GM19238 (cell line): ENCODE data around the gene SUMO4.

Source experiments
- DNase-seq: peaks from one replicate; pipeline ENCODE4 v3.0.0; 2011; ENCODE audit warnings: low spot score; ENCODE audit not compliant: insufficient read length

The SUMO4 gene

GRCh38 chr6:149389509-149390297, 10.4 kb upstream of the SUMO4 start:
- no peak for DNase-seq

DNA sequence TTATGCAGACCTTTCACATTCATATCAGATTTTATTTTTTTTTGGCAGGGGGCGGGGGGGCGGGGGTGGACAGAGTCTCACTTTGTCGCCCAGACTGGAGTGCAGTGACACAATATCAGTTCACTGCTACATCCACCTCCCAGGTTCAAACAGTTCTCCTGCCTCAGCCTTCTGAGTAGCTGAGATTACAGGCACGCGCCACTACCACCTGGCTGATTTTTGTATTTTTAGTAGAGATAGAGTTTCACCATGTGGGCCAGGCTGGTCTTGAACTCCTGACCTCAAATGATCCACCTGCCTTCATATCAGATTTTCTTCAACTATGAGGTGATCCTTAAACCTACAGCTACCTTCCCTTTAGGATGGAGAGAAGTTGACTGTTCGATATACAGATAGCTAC, 8.0 kb upstream of the SUMO4 start:
- no peak for DNase-seq

DNA sequence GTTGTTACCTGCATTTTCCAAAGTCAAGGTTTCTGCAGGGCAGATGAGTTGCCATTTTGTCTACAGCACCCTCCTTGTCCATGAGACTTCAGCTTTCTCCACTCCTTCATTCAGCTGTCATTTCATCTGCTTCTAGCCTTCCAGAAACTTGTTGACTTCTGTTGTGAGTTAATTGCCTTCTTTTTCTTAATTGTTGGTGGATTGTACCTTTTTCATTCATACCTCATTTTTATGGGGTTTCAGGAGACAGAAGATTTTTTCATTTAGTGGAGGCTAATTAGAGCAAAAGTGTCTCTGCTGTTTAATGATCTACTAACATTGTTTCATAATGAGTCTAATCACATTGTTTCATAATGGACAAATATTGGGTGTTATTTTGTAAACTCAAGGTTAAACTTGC, 7.5 kb upstream of the SUMO4 start:
- DNase-seq: no peak

GRCh38 chr6:149393002-149393679, 6.9 kb upstream of the SUMO4 start:
- no peak for DNase-seq

- no peak for DNase-seq
Measured at GRCh38 chr6:149395185-149395584, 4.9 kb upstream of the SUMO4 start.

GRCh38 chr6:149397384-149397783, 2.7 kb upstream of the SUMO4 start:
- no peak for DNase-seq

DNA sequence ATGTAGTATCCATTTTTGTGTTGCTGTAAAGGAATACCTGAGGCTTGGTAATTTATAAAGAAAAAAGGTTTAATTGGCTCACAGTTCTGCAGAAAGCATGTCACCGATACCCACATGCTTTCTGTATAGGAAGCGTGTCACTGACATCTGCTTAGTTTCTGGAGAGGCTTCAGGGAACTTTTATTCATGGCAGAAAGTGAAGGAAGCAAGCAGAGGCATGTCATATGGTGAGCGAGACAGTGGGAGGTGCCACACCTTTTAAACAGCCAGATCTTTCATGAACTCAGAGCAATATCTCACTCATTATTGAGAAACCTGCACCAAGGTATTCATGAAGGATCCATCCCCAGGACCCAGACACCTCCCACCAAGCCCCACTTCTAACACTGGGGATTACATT, 3.5 kb downstream of the SUMO4 start:
- no peak for DNase-seq

DNA sequence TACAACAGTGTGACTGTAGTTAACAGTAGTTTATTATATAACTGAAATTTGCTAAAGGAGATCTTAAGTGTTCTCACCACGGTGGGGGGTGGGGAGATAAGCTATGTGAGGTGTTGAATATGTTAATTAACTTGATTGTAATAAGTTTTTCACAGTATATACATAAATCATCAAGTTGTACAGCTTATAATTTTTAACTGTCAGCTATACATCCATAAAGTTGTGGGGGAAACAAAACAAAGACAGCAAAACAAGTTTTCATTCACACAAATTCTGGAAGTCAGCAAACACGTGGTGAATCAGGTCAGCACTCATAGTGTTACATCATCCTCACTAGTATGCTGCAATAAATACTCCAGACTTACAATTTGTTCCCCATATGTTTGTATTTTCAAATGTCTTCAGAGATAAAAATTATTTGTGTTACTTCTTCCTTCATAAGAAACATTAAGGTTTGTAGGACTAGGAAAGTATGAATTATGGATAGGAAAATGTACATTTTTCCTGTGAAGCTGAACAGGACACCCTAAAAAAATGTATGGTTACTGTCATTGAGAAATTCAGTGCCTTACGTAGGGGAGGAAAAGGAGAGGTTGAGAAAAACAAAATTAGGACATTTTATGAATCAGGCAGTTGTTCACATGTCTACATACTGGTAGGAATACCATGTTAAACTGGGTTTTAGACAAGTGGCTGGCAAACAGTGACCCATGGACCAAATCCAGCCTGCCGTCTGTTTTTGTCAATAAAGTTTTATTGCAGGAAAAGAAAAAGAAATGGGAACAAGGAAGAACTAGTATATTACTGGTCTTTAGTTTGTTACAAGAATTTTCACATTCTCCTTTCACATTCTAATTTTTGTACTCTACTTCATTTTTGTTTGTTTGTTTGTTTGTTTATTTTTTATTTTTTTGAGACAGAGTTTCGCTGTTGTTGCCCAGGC, 6.0 kb downstream of the SUMO4 start:
- DNase-seq: no peak

- DNase-seq: no peak
Measured at GRCh38 chr6:149409617-149410016, 9.6 kb downstream of the SUMO4 start.

GRCh38 chr6:149410557-149410956, 10.5 kb downstream of the SUMO4 start:
- no peak for DNase-seq

DNA sequence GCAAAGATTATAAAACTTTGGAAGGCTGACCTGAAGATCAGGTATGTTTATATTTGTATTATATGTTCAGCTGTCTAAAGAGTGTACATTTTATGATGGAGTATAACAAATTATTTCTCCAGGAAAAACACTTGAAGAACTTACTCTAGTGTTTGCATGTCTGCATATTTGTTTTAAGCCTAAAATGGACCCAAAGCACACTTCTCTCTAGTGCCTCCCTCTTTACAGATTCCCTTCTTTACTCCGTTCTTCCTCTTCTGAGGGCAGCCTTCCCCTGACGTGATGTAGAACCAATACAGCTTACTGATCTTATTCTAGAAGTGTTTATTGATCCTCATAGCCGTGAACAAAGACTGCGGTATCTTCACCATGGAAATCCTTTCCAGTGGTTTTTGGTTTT, 13.9 kb downstream of the SUMO4 start:
- DNase-seq: no peak

DNA sequence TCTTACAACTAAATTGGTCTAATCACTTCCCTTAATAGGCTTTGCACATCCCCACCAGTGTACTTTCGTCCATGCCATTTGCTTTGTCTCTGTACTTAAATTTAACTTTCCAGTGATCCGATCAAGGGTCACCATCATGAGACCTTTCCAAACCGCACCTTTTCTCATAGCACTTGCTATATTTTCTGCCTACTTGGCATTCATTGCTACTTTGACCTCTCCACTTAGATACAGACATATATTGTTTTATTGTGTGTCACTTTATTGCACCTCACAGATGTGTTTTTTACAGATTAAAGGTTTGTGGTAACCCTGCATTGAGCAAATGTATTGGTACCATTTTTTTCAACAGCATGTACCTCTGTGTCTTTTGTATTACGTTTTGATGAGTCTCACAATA, 14.8 kb downstream of the SUMO4 start:
- no peak for DNase-seq

- no peak for DNase-seq
Measured at GRCh38 chr6:149419696-149420404, 19.8 kb downstream of the SUMO4 start.

GRCh38 chr6:149421132-149421531, 21.1 kb downstream of the SUMO4 start:
- DNase-seq: no peak

GRCh38 chr6:149422581-149422980, 22.5 kb downstream of the SUMO4 start:
- DNase-seq: no peak

GRCh38 chr6:149423964-149424440, 23.9 kb downstream of the SUMO4 start:
- DNase-seq: no peak

DNA sequence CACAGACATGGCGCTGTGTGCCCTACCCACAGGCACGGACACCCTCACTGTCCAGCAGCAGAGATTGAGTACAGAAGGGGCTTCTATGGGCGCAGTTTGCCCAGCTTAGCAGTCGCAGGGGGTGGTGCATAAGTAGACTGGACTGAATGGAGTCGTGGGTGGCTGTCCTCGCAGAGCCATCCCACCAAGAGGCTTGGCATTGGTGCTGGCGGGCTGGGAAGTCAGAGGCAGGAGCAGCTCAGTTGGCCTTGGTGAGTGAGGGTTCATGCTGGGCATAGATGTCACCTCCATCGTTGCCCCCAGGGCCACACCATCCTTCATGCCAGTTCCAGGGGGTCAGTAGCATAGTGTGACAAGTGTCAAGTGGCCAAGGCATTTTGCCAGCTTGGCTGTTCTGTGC, 25.2 kb downstream of the SUMO4 start:
- no peak for DNase-seq

DNA sequence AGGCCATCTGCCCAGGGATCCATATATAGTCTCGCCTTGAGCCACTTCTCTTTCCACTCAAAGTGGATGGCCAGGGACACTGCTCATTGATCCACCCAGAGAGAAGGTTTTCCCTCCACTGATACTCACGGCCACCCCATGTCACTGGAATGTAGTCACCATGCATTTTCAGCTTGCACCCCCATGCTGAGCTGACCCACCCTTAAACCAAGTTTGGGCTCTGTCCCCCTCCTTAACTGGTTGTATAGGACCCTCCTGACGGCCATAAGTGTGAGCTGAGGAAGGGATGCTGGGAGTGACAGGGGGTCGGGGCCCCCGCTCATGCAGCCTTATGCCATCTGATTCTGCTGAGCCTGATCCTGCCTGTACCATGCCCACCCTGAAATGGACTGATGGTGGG, 25.7 kb downstream of the SUMO4 start:
- DNase-seq: no peak

DNA sequence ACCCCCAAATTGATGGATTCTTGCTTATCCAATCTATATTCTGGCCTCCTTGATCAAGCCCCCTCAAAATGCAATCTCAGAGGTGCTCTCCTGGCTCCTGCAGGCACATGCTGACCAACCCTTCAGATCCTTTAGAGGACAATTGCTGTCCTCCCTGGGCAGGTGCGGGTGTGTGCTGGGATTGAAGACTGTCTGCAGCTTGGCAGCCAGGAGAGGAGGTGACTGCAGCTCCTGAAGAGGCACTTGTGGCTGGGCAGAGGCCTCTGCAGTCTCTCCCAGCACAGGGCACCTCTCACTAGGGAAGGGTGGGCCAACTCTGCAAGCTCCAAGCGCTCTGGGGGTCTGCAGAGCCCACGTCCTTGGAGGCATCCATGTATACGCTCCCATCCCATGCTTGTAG, 28.5 kb downstream of the SUMO4 start:
- no peak for DNase-seq

DNA sequence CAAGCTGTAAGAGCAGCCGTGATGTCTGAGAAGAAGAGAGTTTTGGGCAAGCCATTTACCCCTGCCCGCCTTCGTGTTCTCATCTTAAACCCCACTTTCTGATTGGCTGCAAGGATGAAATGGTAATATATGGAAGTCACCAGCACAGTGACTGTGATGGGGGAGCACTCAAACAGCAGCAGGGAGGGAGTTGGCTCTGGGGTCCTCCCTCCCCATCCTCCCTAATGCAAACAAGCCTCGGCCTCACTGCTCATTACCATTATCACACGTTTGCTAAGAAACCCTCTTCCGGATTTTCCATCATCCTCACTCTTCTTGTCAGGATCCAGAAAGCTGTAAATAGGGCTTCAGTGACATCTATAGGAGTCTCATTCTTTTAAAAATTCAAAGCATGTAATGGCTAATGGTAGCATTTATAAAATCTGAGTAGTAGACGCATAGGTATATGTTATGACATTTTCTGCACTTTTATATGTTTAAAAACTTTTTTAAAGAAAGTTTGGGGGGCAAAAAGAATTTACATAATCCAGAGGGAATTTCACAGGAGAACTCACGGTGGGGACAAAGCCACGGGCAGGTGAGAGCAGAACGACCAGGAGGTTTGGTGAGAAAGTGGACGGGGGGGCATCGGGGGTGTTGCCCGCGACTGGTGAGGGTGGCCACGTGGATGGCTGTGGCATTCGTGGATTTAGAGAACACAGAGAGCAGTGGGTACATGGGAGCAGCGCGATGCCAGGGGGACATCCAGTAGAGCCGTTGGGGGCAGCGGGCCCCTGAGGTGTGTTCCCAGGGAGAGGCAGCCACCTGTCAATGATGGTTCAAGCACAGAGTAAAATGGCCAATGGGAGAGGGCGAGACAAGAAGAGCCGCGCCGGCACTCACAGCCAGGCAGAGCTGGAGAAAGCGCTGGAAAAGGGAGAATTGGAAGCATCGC, 29.6 kb downstream of the SUMO4 start:
- DNase-seq: no peak
